WTC11 (cell line): ENCODE results near the gene TAAR9. TPM values are rescaled to one million over a fixed set of nuclear protein-coding genes. Genes with fewer than 3 reads are reported as not detected.

Experiments
- ATAC-seq: fragments of 200-7000 bp; cut with Tn5 transposase; 2 replicates; pipeline ENCODE4 v1.10.0; 2021; ENCODE audit warnings: mild to moderate bottlenecking, moderate library complexity
- CTCF ChIA-PET: fragments of 300-600 bp; sonication (Branson Sonifier 250); formaldehyde crosslinking; loops from one replicate; lab custom pipeline; 2021; ENCODE audit warnings: antibody characterized with exemption; lab: Charles Lee
- POLR2A ChIA-PET: fragments of 350-600 bp; sonication (Branson Sonifier 250); formaldehyde crosslinking; loops from one replicate; lab custom pipeline; 2021; ENCODE audit warnings: antibody characterized with exemption; lab: Charles Lee
- DNase-seq: peaks from one replicate; pipeline ENCODE4 v3.0.0; 2021; ENCODE audit warnings: low spot score
- H3K27ac Mint-ChIP-seq: 2 replicates; pipeline ENCODE4 v1.8.0; 2021; ENCODE audit warnings: mixed read lengths
- H3K27me3 Mint-ChIP-seq: 2 replicates; pipeline ENCODE4 v1.8.0; 2021; ENCODE audit warnings: low read depth, mild to moderate bottlenecking, moderate library complexity, mixed read lengths
- H3K36me3 Mint-ChIP-seq: 2 replicates; pipeline ENCODE4 v1.8.0; 2021; ENCODE audit warnings: mixed read lengths
- H3K4me1 Mint-ChIP-seq: 2 replicates; pipeline ENCODE4 v1.8.0; 2022; ENCODE audit warnings: mixed read lengths
- H3K4me3 Mint-ChIP-seq: 2 replicates; pipeline ENCODE4 v1.8.0; 2021; ENCODE audit warnings: mild to moderate bottlenecking, moderate library complexity, mixed read lengths
- H3K9me3 Mint-ChIP-seq: 2 replicates; pipeline ENCODE4 v1.8.0; 2021; ENCODE audit warnings: mixed read lengths
- ESRRA ChIP-seq: sonication (generic); formaldehyde crosslinking; IDR thresholded peaks from 2 replicates; pipeline ENCODE4 v1.8.1; 2022; ENCODE audit warnings: mild to moderate bottlenecking, missing genetic modification reagents, borderline replicate concordance
- FOXP1 ChIP-seq: sonication (generic); formaldehyde crosslinking; IDR thresholded peaks from 2 replicates; pipeline ENCODE4 v1.8.0; 2022; ENCODE audit warnings: missing genetic modification reagents, mild to moderate bottlenecking, moderate library complexity, borderline replicate concordance
- JUN ChIP-seq: sonication (generic); formaldehyde crosslinking; IDR thresholded peaks from 2 replicates; pipeline ENCODE4 v1.8.0; 2023; ENCODE audit warnings: mild to moderate bottlenecking, missing genetic modification reagents
- OVOL2 ChIP-seq: fragments of 250-450 bp; sonication (Bioruptor Pico); IDR thresholded peaks from 2 replicates; pipeline ENCODE4 v1.9.0; 2021; ENCODE audit warnings: mild to moderate bottlenecking, borderline replicate concordance
- RELA ChIP-seq: sonication (generic); formaldehyde crosslinking; IDR thresholded peaks from 2 replicates; pipeline ENCODE4 v1.8.1; 2022; ENCODE audit warnings: missing genetic modification reagents, mild to moderate bottlenecking, borderline replicate concordance
- ZNF396 ChIP-seq: fragments of 250-450 bp; sonication (Bioruptor Pico); IDR thresholded peaks from 2 replicates; pipeline ENCODE4 v1.8.0; 2021; ENCODE audit warnings: mild to moderate bottlenecking, moderate library complexity, borderline replicate concordance
- ZNF416 ChIP-seq: fragments of 250-450 bp; sonication (Bioruptor Pico); IDR thresholded peaks from 2 replicates; pipeline ENCODE4 v1.9.0; 2021; ENCODE audit warnings: mild to moderate bottlenecking, inconsistent platforms
- total RNA-seq: library from RNA; stranded (reverse); gene quantifications from 3 replicates; pipeline ENCODE4 v1.2.3, GENCODE V29; 2021
- TF ChIP-seq, protein P1 (sequence below): sonication (generic); formaldehyde crosslinking; IDR thresholded peaks from 2 replicates; pipeline ENCODE4 v1.8.0; 2023; ENCODE audit warnings: missing genetic modification reagents, mild to moderate bottlenecking, borderline replicate concordance
- TF ChIP-seq, protein P2 (sequence below): sonication (generic); formaldehyde crosslinking; IDR thresholded peaks from 2 replicates; pipeline ENCODE4 v1.8.1; 2022; ENCODE audit warnings: mild to moderate bottlenecking, missing genetic modification reagents, moderate library complexity, borderline replicate concordance
- TF ChIP-seq, protein P3 (sequence below): sonication (generic); formaldehyde crosslinking; IDR thresholded peaks from 2 replicates; pipeline ENCODE4 v1.8.0; 2022; ENCODE audit warnings: mild to moderate bottlenecking, missing genetic modification reagents
- TF ChIP-seq, protein P4 (sequence below): sonication (generic); formaldehyde crosslinking; IDR thresholded peaks from 2 replicates; pipeline ENCODE4 v1.8.1; 2023; ENCODE audit warnings: mild to moderate bottlenecking, missing genetic modification reagents, borderline replicate concordance
- TF ChIP-seq, protein P5 (sequence below): fragments of 250-450 bp; sonication (Bioruptor Pico); IDR thresholded peaks from 2 replicates; pipeline ENCODE4 v1.8.0; 2021; ENCODE audit warnings: mild to moderate bottlenecking

TAAR9 gene
- total RNA-seq, 1 experiment from 2014 or later = not detected

DNA sequence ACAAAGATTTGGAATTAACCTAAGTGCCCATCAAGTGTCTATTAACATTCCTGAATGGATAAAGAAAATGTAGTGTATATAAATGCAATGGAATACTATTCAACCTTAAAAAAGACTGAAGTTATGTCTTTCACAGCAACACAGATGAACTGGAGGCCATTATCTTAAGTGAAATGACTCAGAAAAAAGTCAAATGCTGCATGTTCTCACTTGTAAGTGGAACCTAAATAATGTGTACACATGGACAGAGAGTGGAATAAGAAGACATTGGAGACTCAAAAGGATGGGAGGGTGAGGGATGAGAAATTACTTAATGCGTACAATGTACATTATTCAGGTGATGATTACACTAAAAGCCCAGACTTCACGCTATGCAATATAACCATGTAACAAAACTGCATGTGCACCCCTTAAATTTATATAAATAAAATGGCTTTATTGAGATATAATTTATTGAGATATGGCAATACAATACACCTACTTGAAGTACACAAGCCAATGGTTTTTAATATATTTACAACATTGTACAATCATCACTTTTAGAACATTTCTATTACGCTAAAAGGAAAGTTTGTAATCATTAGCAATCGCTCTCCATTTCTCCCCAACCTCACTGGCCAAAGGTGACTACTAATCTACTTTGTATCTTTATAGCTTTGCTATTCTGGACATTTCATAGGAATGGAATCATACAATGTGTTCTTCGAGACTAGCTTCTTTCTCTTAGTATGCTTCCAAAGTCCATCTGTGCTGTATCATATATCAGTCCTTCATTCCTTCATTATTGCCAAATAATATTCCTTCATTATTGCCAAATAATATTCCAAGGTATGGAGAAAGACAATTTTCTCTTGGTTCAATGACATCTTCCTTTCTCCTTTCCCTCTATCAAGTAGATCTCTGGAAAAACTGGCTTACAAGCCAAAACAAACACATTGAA, 30.9 kb upstream of the TAAR9 start (continued):
- TF ChIP-seq, protein P1, sequence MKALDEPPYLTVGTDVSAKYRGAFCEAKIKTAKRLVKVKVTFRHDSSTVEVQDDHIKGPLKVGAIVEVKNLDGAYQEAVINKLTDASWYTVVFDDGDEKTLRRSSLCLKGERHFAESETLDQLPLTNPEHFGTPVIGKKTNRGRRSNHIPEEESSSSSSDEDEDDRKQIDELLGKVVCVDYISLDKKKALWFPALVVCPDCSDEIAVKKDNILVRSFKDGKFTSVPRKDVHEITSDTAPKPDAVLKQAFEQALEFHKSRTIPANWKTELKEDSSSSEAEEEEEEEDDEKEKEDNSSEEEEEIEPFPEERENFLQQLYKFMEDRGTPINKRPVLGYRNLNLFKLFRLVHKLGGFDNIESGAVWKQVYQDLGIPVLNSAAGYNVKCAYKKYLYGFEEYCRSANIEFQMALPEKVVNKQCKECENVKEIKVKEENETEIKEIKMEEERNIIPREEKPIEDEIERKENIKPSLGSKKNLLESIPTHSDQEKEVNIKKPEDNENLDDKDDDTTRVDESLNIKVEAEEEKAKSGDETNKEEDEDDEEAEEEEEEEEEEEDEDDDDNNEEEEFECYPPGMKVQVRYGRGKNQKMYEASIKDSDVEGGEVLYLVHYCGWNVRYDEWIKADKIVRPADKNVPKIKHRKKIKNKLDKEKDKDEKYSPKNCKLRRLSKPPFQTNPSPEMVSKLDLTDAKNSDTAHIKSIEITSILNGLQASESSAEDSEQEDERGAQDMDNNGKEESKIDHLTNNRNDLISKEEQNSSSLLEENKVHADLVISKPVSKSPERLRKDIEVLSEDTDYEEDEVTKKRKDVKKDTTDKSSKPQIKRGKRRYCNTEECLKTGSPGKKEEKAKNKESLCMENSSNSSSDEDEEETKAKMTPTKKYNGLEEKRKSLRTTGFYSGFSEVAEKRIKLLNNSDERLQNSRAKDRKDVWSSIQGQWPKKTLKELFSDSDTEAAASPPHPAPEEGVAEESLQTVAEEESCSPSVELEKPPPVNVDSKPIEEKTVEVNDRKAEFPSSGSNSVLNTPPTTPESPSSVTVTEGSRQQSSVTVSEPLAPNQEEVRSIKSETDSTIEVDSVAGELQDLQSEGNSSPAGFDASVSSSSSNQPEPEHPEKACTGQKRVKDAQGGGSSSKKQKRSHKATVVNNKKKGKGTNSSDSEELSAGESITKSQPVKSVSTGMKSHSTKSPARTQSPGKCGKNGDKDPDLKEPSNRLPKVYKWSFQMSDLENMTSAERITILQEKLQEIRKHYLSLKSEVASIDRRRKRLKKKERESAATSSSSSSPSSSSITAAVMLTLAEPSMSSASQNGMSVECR (CRISPR knock-in tag) = no peak
- TF ChIP-seq RELA (CRISPR knock-in tag) = no peak
- TF ChIP-seq, protein P2, sequence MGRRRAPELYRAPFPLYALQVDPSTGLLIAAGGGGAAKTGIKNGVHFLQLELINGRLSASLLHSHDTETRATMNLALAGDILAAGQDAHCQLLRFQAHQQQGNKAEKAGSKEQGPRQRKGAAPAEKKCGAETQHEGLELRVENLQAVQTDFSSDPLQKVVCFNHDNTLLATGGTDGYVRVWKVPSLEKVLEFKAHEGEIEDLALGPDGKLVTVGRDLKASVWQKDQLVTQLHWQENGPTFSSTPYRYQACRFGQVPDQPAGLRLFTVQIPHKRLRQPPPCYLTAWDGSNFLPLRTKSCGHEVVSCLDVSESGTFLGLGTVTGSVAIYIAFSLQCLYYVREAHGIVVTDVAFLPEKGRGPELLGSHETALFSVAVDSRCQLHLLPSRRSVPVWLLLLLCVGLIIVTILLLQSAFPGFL (CRISPR knock-in tag) = no peak

DNA sequence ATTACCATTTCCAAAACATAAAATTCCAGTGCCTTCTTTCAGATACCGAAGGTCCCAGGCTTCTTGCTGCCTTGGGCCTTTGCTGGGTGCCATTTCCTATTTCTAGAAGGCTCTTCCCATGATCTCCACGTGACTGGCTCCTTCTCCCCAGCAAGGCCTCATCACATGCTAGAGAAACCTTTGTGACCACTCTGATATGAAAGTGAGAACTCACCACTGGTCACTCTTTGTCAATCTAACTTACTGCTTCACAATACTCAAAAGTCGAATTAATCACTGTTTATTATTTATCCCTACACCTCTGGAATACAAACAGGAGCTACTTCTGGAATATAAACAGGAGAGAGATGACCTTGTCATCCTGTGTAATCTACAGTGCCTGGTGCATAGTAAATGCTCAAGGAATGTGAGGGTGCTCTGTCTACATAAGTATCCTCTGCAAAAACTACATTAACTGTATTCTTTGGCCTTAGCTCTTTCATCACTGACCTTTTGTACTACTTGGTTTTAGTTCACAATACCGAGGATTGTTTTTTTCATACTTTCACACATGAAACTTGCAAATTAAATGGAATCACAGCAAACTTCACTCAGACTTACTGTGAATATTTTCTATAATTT, 26.8 kb upstream of the TAAR9 start:
- DNase-seq (no peak), ATAC-seq (no peak)
- ChIA-PET CTCF (no interaction called here), POLR2A (no interaction called here)
- Mint-ChIP-seq H3K4me1 (peaks cover 22% of the 10 kb centered on the region), H3K9me3 (no peaks in the 10 kb centered on the region), H3K36me3 (peaks cover 7% of the 10 kb centered on the region; the same call in 1 of the 2 replicates), H3K27ac (no peak overlapping the region), H3K27me3 (peaks cover 18% of the 10 kb centered on the region), H3K4me3 (peak overlapping the region; percentile 85)
- TF ChIP-seq ESRRA = no peak
- no peak for TF ChIP-seq JUN (CRISPR knock-in tag)
- no peak for TF ChIP-seq FOXP1 (CRISPR knock-in tag)
- TF ChIP-seq, protein P3, sequence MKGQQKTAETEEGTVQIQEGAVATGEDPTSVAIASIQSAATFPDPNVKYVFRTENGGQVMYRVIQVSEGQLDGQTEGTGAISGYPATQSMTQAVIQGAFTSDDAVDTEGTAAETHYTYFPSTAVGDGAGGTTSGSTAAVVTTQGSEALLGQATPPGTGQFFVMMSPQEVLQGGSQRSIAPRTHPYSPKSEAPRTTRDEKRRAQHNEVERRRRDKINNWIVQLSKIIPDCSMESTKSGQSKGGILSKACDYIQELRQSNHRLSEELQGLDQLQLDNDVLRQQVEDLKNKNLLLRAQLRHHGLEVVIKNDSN (CRISPR knock-in tag) = no peak
- TF ChIP-seq OVOL2 (CRISPR knock-in tag) = no peak
- TF ChIP-seq ZNF416 (CRISPR knock-in tag) = no peak
- TF ChIP-seq ZNF396 (CRISPR knock-in tag) = no peak
- TF ChIP-seq, protein P4, sequence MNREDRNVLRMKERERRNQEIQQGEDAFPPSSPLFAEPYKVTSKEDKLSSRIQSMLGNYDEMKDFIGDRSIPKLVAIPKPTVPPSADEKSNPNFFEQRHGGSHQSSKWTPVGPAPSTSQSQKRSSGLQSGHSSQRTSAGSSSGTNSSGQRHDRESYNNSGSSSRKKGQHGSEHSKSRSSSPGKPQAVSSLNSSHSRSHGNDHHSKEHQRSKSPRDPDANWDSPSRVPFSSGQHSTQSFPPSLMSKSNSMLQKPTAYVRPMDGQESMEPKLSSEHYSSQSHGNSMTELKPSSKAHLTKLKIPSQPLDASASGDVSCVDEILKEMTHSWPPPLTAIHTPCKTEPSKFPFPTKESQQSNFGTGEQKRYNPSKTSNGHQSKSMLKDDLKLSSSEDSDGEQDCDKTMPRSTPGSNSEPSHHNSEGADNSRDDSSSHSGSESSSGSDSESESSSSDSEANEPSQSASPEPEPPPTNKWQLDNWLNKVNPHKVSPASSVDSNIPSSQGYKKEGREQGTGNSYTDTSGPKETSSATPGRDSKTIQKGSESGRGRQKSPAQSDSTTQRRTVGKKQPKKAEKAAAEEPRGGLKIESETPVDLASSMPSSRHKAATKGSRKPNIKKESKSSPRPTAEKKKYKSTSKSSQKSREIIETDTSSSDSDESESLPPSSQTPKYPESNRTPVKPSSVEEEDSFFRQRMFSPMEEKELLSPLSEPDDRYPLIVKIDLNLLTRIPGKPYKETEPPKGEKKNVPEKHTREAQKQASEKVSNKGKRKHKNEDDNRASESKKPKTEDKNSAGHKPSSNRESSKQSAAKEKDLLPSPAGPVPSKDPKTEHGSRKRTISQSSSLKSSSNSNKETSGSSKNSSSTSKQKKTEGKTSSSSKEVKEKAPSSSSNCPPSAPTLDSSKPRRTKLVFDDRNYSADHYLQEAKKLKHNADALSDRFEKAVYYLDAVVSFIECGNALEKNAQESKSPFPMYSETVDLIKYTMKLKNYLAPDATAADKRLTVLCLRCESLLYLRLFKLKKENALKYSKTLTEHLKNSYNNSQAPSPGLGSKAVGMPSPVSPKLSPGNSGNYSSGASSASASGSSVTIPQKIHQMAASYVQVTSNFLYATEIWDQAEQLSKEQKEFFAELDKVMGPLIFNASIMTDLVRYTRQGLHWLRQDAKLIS (CRISPR knock-in tag) = no peak
- TF ChIP-seq, protein P5, sequence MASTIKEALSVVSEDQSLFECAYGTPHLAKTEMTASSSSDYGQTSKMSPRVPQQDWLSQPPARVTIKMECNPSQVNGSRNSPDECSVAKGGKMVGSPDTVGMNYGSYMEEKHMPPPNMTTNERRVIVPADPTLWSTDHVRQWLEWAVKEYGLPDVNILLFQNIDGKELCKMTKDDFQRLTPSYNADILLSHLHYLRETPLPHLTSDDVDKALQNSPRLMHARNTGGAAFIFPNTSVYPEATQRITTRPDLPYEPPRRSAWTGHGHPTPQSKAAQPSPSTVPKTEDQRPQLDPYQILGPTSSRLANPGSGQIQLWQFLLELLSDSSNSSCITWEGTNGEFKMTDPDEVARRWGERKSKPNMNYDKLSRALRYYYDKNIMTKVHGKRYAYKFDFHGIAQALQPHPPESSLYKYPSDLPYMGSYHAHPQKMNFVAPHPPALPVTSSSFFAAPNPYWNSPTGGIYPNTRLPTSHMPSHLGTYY = no peak
- TF ChIP-seq, protein P1 (CRISPR knock-in tag) = no peak
